ENCODE results near the gene EPHB1.

The EPHB1 gene

DNA sequence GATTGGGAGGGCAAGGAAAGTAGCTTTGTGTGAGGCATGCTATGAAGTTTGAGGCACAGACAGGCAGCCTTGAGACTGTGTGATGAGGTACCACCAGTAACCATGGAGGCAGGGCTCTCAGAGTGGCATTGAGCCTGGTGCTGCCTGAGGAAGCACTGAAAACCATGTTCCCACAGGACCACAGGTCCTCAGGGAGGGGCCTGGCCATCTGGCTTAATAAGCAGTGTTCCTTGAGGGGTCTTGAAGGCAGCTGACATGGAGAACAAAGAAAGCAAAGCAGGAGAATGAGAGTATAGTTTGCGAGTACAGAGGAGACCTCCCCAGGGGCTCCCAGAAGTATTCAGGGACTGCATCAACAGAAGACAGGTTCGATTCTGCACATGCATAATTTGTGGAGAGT lies 346.6 kb downstream of the EPHB1 start:
- no peak for DNase-seq

DNA sequence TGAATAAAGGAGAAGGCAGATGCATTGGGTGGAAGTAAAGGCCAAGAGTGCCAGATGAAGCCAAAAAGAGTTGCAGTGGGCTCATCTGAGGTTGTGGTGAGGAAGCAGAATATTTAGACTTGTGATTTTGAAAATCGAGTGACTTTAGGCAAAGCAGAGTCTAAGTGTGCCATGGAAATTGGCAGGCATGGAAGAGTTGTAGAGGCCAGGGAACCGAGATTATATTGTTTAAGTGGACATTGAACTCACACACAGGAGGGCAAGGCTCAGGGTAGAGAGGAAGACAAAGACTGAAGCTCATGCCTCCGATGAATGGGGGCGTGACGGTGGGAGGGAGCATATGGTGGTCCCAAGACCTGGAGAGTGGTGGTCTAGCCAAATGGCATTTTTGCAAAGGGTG lies 347.5 kb downstream of the EPHB1 start:
- no peak for DNase-seq

DNA sequence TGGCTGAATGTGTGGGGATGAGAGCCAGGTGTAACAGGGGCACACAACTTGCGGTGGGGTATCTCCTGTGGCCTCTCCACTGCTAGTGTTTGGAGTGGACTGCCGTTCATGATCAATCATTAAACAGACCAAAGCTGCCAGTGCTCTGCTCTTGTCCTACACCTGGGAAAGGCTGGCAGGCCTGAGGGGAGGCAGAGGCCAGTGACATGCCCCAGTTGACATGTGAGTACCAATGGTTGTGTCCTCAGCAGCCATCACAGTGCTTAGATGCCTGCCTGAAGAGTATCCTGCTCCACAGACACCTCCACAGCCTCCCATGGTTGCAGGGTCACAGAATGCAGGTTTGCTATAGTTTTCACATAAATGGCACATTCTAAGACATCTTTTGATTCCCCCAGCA lies 348.4 kb downstream of the EPHB1 start:
- no peak for DNase-seq

DNA sequence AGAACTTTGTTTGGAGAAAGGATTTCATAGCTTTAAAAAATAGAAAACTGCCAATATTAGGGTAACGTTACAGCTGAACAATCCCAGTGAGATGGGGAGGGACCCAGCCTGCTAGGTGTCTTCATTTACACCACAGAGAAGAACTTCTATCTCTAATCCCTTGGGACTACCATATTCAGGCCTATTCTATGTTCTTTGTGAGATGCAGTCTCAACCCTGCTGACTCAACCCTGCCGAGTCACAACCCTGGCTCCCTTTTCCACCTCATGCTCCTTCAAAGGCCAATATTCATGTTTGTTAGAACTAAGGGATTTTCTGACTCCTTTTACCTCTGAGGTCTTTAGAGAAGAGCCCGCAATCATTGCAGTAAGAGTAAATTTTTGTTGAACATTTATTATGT lies 350.5 kb downstream of the EPHB1 start:
- DNase-seq = no peak

DNA sequence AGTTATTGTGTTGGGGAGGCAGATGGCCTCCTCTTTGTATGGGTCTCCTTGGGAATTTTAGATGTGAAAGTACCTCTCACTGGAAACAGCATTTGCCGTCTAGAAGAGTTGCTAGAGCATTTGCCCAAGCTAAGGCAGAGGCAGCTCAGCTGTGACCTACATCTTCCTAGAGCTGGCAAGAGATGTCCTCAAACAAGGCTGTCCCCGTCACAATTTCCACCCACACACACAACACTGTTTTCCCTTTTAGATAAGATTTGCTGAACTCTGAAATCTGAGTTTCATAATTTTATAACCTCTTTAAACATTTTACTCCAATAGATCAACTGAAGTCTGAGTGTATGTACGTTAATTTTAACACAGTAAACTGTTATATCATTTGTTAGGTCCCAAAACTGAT lies 352.6 kb downstream of the EPHB1 start:
- no peak for DNase-seq

DNA sequence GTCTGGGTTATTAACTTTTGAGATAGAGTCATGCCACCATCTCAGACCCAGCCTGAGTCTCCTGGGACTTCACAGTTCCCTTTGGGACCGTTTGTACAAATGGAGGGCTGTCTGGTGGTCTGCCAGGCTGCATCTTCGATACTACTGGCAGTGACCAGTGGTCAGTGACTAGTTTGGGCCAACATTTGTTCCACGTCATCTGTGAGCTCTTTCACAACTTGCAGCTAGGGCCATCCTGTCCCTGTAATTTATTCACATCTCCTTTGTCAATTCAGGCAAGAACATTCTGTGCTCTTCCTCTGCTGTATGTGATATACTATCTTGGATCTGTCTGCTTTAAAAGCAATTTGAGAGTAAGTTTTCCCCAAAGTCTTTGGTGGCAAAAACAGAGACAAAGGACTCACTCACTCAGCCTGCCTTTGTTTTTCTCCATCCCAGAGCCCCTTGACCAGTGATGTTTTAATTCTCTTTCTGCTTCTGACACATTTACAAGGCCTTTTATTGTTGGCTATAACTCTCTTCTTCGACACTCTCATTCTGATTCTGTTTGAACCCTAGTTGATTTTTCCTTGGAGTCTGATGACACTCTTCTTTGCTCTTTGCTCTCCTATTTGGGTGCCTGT lies 353.4 kb downstream of the EPHB1 start:
- no peak for DNase-seq

DNA sequence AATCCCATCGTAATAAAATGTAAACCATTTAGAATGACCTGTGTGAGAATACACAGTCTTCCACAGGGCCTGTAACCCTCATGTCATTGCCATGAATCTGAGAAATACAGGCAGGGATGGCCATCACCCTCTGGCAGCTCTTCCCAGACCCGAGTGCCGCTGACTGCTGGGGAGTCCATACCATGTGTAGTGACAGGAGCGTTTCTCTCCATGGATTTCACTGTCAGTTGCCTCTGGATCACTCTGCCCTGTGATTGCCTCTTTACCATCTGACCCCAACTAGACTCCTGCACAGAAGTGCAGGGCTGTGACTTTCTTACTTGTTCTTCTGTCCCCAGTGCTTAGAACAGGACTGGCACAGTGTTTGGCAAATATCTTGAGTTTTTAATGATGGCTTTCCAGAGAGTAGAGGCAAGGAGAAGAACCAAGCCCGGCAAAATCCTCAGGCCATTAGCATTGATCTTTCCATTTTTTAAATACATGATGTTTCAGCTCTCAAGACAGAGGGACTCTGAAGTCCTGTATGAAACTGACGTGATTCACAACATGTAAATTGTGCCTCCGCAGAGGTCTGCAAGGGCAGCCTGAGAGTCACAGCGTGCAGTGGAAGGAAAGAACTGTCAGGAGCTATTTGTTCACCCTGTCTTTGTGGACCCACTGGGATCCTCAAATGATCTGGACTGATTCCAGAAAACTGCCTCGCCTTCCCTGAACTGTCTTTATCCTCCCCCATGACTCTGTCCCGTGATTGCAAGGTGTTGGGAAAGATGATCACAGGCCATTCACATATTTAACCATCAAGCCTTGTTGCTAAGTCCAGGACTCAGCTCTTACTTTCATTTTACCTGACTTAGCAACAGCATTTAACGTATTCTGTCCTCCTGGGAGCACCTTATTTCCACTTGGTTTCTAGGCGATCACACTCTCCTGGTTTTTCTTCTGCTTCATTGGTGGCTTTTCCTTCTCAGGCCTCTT lies 354.9 kb downstream of the EPHB1 start:
- DNase-seq = no peak

DNA sequence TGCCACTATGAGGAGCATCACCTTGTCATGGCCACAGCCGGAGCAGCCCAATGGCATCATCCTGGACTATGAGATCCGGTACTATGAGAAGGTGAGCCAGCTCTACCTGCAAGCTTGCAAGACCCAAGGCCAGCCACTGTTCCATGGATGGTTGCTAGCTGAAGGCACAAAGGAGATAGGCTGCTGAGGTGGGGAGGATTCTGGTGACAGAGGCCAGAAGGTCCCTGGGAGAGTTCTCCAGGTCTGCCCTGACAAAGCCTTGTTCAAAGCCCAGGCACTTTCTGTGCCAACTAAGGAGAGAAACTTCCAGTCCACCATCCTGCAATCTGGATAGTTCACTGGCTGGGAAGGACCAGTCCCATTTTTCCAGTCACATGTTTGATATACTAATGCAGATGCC lies 359.1 kb downstream of the EPHB1 start:
- DNase-seq = no peak

DNA sequence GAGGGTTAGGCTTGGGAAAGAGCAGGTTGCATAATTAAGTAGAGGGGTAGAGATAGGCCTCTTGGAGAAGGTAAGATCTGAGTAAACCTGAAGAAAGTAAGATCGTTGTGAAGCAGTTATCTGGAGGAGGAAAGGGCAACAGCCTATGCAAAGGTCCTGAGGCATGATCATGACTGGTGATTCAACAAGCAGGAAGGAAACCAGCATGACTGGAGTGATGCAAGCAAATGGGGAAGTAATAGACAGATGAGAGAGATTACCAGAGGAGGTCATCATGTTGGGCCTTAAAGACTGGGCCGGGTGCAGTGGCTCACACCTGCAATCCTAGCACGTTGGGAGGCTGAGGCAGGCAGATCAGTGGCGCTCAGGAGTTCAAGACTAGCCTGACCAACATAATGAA lies 360.2 kb downstream of the EPHB1 start:
- DNase-seq = no peak

DNA sequence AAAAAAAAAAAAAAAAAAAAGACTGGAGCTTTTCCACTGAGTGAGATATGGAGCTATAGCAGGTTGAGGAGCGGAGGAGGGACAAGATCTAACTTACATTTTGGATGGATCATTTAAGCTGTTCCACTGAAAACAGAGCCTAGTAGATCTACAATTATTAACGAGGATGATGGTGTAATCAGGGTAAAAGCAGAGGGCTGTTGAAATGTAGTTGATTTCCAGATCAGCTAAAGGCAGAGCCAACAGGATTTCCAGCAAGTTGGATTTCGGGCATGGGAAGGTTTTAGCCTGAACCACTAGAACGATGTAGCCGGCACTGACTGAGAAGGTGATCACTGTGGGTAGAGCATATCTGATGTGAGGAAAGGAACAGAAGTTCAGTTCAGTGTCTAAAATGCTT lies 360.7 kb downstream of the EPHB1 start:
- no peak for DNase-seq

DNA sequence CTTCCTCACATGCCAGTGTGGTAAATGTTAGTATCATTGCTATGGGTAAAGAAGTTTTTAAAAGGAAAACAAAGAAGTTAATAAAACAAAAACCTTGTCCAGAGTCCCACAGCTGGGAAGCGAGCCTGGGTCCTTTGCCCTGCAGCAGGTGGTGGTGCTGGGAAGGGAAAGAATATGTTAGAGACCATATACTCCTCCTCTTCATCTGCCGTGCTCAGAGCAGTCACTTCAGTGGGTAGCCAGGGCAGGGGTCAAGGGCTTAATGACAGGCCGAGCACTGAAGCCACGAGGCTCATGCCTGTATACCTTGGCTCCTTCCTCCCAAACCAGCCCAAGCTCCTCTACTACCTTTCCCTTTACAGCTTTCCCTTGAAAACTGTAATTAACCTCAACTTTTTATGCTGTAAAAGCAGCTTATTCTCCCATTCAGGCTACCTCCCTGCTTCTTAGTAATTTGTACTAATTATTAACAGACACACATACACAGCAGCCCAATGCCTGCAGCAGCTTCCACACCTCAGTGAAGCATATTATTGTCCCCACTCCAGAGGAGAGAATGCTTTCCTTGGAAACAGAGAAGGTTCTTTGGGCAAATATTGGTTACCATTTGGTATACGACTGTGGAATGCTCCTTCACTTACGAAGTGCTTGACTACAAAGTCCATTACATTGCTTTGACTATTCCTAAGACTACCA lies 362.1 kb downstream of the EPHB1 start:
- no peak for DNase-seq

DNA sequence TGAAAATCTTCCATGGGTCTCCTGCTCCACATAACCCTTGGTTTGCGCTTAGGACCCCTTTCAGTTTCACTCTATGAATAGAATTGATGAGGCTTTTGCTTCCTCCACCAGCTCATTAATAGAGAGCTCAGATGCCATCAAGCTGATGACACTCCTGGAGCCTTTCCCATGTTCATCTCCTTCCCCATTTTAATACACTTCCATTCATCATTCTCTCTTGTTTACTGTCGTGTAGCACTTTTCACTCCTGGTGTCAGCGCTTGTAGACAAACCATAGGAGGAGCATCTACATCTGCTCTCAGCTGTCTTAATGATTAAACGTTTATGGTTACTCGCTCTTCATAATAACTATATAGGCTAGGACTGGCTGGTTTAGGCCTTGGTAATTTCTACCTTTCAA lies 363.5 kb downstream of the EPHB1 start:
- no peak for DNase-seq

DNA sequence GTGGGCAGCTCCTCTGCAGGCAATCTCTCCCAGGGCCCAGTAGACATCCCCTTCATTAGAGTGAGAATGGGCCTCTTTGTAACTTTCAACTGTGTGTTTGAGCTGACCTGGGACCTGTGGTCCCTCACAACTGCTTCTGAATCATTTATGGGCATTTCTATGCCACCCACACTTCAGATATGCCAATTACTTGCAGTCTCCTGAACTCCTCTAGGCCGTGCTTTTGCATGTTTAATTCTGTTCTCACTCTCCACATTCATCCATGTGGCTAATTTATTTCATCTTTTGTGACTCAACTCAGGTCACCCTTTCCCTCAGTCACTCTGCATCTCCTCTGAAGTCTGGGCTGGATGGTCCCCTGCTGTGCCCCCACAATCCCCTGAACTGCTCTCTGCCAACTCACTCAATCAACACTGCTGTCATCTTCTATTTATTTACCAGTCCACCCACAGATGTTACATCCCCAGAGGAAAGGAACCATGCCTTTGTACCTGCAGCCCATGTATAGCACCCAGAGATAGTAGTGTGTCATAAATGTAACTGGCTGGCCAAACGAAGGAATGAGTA lies 364.7 kb downstream of the EPHB1 start:
- no peak for DNase-seq

DNA sequence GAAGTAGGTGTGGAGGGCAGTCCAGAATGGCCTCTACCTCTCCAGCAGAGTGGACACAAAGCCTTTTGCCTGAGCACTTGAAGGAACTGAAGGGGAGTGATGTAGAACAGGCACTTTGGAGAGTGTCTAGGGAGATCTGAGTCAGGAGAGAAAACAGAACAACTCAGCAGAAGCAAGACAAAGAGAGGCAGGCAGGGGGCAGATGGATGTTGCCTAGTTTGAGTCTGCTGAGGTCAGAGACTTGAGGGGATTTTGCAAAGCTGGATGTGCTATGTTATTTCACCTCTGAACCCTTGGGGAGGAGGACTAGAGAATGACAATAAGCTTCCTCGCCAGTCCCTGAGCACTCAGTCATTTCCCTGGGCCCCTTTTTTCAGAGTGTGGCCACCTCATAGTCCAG lies 366.4 kb downstream of the EPHB1 start:
- no peak for DNase-seq

DNA sequence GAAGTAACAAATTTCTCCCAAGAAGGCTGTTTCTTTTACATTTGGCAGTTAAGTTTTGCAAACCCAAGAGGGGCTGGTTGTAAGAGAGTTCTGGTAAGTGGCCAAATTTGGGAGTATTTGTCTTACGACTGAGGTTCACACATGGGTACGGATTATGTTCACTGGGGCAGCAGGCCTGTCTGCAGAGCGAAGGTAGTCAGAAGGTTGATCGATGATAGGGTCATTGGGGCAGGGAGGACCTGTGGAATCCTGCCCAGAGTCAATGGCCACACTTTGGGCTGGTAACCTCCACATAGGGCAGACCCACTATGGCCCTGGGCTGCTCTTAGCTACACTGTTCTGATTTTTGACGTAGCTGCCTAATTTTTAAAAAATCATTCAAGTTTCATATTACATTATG lies 368.6 kb downstream of the EPHB1 start:
- no peak for DNase-seq

DNA sequence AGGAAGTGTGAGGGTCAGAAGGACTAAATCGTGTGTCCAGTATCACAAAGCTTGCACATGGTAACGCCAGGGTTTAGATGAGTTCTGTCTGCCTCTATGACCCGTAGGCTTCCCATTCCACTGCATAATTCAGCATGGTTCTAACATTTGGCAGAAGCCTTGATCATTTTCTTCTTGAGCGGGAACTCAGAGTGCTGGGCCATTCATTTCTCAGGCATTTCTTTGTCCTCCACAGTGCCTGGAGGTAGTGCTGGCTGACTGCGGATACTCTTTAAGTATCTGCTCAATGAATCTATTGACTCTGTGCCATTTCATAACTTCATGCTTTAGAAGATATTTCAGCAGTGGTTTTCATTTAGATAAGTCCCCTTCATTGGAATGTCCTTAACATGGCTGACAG lies 370.2 kb downstream of the EPHB1 start:
- DNase-seq = no peak

DNA sequence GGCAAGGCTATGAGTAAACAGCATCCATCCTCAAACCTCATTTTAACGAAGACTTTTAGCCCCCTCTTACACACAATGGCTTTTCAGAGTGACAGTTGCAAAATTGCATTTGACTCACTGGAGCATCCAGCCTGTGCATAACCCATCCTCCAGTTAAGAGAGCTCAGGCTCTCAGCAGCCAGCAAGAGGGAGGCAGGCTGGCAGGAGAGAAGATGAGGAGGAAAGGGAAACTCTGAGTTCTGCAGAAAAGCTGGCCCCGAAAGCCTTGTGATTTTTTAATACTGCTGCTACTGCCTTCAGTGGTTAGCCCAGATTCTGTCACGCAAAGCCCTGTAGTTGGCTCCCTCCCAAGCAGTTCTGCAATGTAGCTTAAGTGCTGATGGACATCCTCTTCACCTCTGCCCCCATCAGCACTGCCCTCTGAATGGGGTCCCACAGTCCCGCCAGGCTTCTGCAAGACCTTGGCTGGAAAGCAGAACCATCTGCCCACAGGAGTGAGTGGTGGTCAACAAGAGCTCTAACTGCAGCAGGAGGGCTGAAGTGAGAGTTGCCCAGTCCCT lies 371.3 kb downstream of the EPHB1 start:
- DNase-seq = no peak

DNA sequence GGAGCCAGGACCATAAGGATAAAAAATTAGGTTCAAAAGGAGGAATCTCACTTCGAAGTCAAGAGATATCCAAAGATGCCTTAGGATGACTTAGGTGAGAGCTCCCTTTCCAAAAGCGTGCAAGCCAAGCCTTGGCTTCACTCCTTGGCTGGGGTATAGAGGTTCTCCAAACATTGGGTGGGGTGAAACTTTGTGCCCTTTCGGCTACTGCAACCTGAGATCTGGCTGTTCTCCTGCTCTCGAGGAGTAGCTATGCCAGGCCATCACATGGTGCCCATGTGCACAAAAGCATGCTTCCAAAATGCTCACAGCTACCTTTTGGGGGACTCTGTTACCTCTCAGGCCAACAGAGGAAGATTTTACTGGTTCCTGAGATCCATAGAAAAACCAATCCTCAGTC lies 373.8 kb downstream of the EPHB1 start:
- DNase-seq = no peak

DNA sequence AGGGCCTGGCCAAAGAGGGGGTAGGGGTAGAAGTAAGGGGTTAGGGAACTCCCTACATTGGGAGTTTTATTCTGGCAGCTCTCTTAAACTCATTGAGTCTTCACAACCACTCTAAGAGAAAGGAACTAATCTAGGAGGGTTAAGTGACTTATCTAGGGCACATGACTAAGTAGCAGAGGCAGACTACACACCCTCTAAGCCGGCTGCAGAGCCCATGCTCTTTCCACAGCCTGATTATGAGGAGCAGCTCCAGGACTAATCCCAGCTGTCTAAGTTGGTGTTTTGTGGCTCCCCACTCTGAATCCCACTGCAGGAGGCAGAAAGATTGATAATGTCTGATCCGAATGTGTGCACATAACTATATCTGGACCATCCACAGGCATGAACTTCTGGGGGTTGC lies 374.6 kb downstream of the EPHB1 start:
- no peak for DNase-seq

DNA sequence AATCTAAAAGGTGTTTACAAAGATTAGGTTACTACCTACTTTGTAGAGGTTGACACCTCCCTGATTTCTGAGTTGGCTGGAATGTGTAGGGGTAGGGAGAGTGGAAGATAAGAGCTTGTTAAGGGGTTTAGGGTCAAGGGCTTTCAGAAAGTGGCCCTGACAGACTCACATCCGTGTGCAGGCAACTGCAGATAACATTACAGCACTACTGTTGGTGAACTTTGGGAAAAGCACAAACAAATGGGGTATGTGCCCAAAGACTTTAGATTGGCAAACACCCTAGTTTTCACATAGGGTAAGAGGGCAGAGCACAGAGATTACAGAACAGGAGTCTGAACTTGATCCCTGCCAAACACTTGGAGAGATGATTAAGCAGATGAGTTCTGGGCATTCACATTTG lies 375.7 kb downstream of the EPHB1 start:
- no peak for DNase-seq

DNA sequence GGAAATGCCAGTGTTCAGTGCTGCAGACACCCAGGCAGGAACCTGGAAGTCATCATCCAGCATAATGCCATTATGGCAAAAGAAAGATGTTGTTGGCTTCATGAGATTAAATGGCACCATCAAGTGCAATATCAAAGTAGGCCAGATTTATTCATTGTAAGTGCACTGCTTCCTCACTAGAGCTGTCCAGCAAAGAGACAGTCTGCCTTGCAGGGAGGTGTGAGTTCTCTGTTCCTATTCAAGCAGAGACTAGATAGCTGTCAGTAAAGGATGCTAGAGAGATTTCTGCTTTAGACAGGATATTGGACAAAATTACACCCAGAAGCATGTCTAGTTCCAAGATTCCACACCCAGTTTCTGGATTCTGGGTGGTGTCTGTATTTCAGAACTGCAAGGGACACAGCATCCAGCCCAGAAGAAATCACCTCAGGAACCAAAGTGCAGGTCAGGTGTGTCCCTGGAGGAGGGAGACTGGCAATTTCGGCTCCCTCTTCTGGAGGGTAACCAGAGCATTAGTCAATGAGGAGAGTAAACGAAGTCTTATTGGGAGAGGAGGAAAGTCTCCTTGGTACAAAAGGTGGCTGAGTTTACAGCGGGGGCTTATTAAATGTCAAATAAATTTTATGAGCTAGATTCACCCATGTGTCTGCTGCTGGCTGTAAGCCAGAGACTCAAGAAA lies 377.3 kb downstream of the EPHB1 start:
- DNase-seq = no peak

DNA sequence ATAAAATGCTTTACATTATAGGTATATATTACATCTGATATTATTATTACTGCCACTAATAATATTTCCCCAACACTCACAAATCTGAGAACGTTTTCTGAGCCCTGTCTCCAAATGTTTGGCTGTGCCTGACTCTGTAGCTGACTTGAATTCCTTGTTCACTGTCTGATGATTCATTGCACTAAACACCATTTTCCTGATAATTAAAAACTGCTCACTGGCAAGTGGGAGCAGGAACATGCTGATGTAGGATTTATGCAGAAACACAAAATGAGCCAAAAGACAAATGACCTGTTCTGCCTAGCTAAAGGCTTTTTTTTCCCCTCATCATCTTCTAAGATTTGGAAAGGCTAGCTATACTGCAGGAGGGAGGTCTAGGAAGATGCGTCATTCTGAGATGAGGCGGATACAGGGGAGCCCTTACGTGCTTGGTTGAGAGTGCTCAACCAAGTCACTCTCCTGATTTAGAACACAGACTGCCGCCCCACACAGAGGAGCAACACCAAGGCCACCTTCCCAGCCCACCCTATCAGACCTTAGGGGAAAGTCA lies 380.7 kb downstream of the EPHB1 start:
- DNase-seq = no peak

All from activated effector memory CD4-positive, alpha-beta T cell treated with Interleukin-2 at 50 U/mL for 16 hours (primary cell).